ENCODE measurements around the gene DERL3. TPM values are rescaled to one million over a fixed set of nuclear protein-coding genes. Genes with fewer than 3 reads are reported as not detected.
A peak's percentile ranks its signal among the peaks of the same experiment; 100 is the strongest.

The DERL3 gene
- total and polyA plus RNA-seq, 2 of the 13 experiments (the other 11 are each of a cell fraction or from before 2014, with no cell fraction given): not detected

- no peak for TF ChIP-seq PRPF4 (IDR thresholded peaks at IDR 0.05; ENCODE audit: low read depth, low read length, poor library complexity, severe bottlenecking)
- TF ChIP-seq ZNF576 (CRISPR knock-in tag; IDR thresholded peaks at IDR 0.05): no peak
- no peak; the same call in 1 of the 2 replicates for TF ChIP-seq ATF7-NPFF (CRISPR knock-in tag; IDR thresholded peaks at IDR 0.05; ENCODE audit: low read depth)
- no peak for TF ChIP-seq IKZF4 (CRISPR knock-in tag; IDR thresholded peaks at IDR 0.05; ENCODE audit: borderline replicate concordance, low read depth, not compliant biosample characterization)
- TF ChIP-seq TGIF2 (CRISPR knock-in tag; IDR thresholded peaks at IDR 0.05): no peak
- TF ChIP-seq CHD2 (IDR thresholded peaks at IDR 0.05; ENCODE audit: low read depth, low read length): no peak
- TF ChIP-seq HINFP (CRISPR knock-in tag; IDR thresholded peaks at IDR 0.05; ENCODE audit: low read depth): peak; percentile 77; the same call in 1 of the 2 replicates
- no peak for TF ChIP-seq FLYWCH1 (CRISPR knock-in tag; IDR thresholded peaks at IDR 0.05)
- no peak for TF ChIP-seq JDP2 (CRISPR knock-in tag; IDR thresholded peaks at IDR 0.05; ENCODE audit: borderline replicate concordance)
- no peak for TF ChIP-seq ARHGAP35 (CRISPR knock-in tag; IDR thresholded peaks at IDR 0.05; ENCODE audit: borderline replicate concordance)
- TF ChIP-seq KLF12 (CRISPR knock-in tag; IDR thresholded peaks at IDR 0.05; ENCODE audit: borderline replicate concordance): no peak
- no peak for TF ChIP-seq SETDB1 (CRISPR knock-in tag; IDR thresholded peaks at IDR 0.05; ENCODE audit: borderline replicate concordance)
- TF ChIP-seq PLRG1 (conservative IDR thresholded peaks at IDR 0.05): no peak
- no peak for TF ChIP-seq ZNF772 (CRISPR knock-in tag; IDR thresholded peaks at IDR 0.05)
- TF ChIP-seq ZNF20 (CRISPR knock-in tag; IDR thresholded peaks at IDR 0.05): no peak
- no peak for TF ChIP-seq ZNF775 (CRISPR knock-in tag; IDR thresholded peaks at IDR 0.05; ENCODE audit: borderline replicate concordance)
- no peak for TF ChIP-seq ZNF605 (CRISPR knock-in tag; IDR thresholded peaks at IDR 0.05)
- no peak for TF ChIP-seq ZSCAN22 (CRISPR knock-in tag; IDR thresholded peaks at IDR 0.05)
- TF ChIP-seq ATF7 (IDR thresholded peaks at IDR 0.05): no peak
- TF ChIP-seq ATF7 (CRISPR knock-in tag; IDR thresholded peaks at IDR 0.05): no peak; the same call in 1 of the 2 replicates
- peak; percentile 77; the same call in 1 of the 2 replicates for TF ChIP-seq BCL3 (CRISPR knock-in tag; IDR thresholded peaks at IDR 0.05)
- no peak for TF ChIP-seq SRSF1 (optimal IDR thresholded peaks at IDR 0.05; ENCODE audit: low read depth, low read length)
- no peak for TF ChIP-seq SOX13 (IDR thresholded peaks at IDR 0.05)
- no peak for TF ChIP-seq SOX13 (CRISPR knock-in tag; conservative IDR thresholded peaks at IDR 0.05 in 1 of 2, IDR thresholded peaks at IDR 0.05 in 1 of 2)
- TF ChIP-seq FOXJ3 (CRISPR knock-in tag; IDR thresholded peaks at IDR 0.05; ENCODE audit: borderline replicate concordance): no peak
- TF ChIP-seq NBN (conservative IDR thresholded peaks at IDR 0.05): no peak
- TF ChIP-seq DNMT1 (CRISPR knock-in tag; IDR thresholded peaks at IDR 0.05): 0 out of 2 replicates have a peak, but pooled peaks have one; percentile 13
- TF ChIP-seq PRMT3 (CRISPR knock-in tag; IDR thresholded peaks at IDR 0.05; ENCODE audit: borderline replicate concordance, low read depth): no peak
- no peak for TF ChIP-seq RNF2 (conservative IDR thresholded peaks at IDR 0.05; ENCODE audit: low read depth)
Observed at GRCh38 chr22:23786752-23787599, 51.8 kb downstream of the DERL3 start, which contains the start of gene SMARCB1 (continued).
